Measurements from ENCODE around the gene CRYGC.

The CRYGC gene

GRCh38 chr2:208093128-208093527 lies 36.5 kb downstream of the CRYGC start:
- DNase-seq = no peak
- H3K4me1 Mint-ChIP-seq (ENCODE audit: low read depth) = no peaks in the 10 kb centered on the region
- no peaks in the 10 kb centered on the region for H3K36me3 Mint-ChIP-seq (ENCODE audit: low read depth)
- H3K27ac Mint-ChIP-seq = no peak overlapping the region
- H3K4me3 Mint-ChIP-seq = no peak overlapping the region
- H3K27me3 Mint-ChIP-seq = no peaks in the 10 kb centered on the region
- H3K9me3 Mint-ChIP-seq = peaks cover 2% of the 10 kb centered on the region

- peaks cover 2% of the 10 kb centered on the region for H3K9me3 Mint-ChIP-seq
- no peak overlapping the region for H3K4me3 Mint-ChIP-seq
- DNase-seq = no peak
- H3K27ac Mint-ChIP-seq = no peak overlapping the region
- no peaks in the 10 kb centered on the region for H3K4me1 Mint-ChIP-seq (ENCODE audit: low read depth)
- H3K27me3 Mint-ChIP-seq = no peaks in the 10 kb centered on the region
- H3K36me3 Mint-ChIP-seq (ENCODE audit: low read depth) = no peaks in the 10 kb centered on the region
Observed at GRCh38 chr2:208092093-208092832, 37.4 kb downstream of the CRYGC start.

DNA sequence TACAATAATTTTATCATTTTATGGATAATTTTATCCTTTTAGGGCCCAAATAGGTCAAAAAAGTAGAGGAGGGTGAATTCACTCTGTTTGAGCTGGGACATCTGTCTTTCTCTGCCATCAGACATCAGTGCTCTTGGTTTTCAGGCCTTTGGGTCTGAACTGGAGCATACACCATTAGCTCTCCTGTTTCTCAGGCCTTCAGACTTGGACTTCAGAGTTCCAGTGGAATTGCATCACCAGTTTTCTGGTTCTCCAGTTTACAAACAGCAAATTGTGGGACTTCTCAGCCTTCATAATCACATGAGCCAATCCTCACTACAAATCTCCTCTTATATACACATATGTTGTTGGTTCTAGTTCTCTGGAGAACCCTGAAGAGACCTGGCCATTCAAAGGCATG lies 39.2 kb downstream of the CRYGC start:
- Mint-ChIP-seq H3K27ac (no peak overlapping the region), H3K9me3 (peaks cover 2% of the 10 kb centered on the region), H3K27me3 (no peaks in the 10 kb centered on the region), H3K4me3 (no peak overlapping the region), H3K36me3 (ENCODE audit: low read depth) (no peaks in the 10 kb centered on the region), H3K4me1 (ENCODE audit: low read depth) (no peaks in the 10 kb centered on the region)
- DNase-seq = no peak

DNA sequence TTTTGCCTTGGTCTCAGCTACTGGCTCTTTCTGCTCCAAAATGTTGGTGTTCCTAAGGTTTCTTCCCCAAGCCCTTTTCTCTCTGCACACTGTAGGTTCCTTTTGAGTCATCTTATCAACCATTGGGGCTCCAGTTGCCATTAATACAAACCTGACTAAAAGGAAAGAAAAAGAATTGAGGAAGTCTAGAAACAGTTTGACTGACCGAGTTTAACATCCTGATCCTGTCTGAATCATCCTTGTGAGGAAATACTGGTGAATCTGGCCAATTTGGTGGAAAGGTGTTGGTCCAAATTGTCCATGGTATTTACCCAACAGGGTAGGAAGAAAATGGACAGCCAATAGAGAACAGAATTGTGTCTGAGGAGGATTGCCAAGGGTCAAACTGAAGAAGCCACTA lies 43.6 kb downstream of the CRYGC start:
- no peaks in the 10 kb centered on the region for H3K4me1 Mint-ChIP-seq (ENCODE audit: low read depth)
- H3K36me3 Mint-ChIP-seq (ENCODE audit: low read depth) = no peaks in the 10 kb centered on the region
- no peak overlapping the region for H3K27ac Mint-ChIP-seq
- no peak for DNase-seq
- peaks cover 2% of the 10 kb centered on the region for H3K9me3 Mint-ChIP-seq
- peaks cover 9% of the 10 kb centered on the region for H3K27me3 Mint-ChIP-seq
- H3K4me3 Mint-ChIP-seq = no peak overlapping the region

GRCh38 chr2:208083807-208084206 lies 45.8 kb downstream of the CRYGC start:
- no peak overlapping the region for H3K4me3 Mint-ChIP-seq
- H3K9me3 Mint-ChIP-seq = peaks cover under 1% of the 10 kb centered on the region

More at GRCh38 chr2:208083807-208084206, 45.8 kb downstream of the CRYGC start:
- Mint-ChIP-seq H3K27me3 (peaks cover 22% of the 10 kb centered on the region), H3K36me3 (ENCODE audit: low read depth) (no peaks in the 10 kb centered on the region), H3K27ac (no peak overlapping the region), H3K4me1 (ENCODE audit: low read depth) (no peaks in the 10 kb centered on the region)
- DNase-seq = no peak
